C4-2B (cell line): ENCODE measurements around the gene KRT3.

Experiments used
- ZFX ChIP-seq: fragments of 450-650 bp; IDR thresholded peaks from 2 replicates; pipeline ENCODE4 v1.6.1; 2017
- TF ChIP-seq, protein P1 (sequence below): fragments of 450-650 bp; conservative IDR thresholded peaks from 2 replicates; pipeline ENCODE4 v1.5.1; 2017; ENCODE audit warnings: mild to moderate bottlenecking

- TF ChIP-seq, protein P1, sequence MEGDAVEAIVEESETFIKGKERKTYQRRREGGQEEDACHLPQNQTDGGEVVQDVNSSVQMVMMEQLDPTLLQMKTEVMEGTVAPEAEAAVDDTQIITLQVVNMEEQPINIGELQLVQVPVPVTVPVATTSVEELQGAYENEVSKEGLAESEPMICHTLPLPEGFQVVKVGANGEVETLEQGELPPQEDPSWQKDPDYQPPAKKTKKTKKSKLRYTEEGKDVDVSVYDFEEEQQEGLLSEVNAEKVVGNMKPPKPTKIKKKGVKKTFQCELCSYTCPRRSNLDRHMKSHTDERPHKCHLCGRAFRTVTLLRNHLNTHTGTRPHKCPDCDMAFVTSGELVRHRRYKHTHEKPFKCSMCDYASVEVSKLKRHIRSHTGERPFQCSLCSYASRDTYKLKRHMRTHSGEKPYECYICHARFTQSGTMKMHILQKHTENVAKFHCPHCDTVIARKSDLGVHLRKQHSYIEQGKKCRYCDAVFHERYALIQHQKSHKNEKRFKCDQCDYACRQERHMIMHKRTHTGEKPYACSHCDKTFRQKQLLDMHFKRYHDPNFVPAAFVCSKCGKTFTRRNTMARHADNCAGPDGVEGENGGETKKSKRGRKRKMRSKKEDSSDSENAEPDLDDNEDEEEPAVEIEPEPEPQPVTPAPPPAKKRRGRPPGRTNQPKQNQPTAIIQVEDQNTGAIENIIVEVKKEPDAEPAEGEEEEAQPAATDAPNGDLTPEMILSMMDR, result no peak
- no peak for TF ChIP-seq ZFX
Observed at GRCh38 chr12:52798003-52798670, 2.2 kb upstream of the KRT3 start.
